Hippocampal formation (tissue), 2 donors: ENCODE data around the gene SUMF1.
"Not testable (repeated sequence)": the region's sequence is repeated elsewhere in the genome, so short reads cannot be mapped to it uniquely, and the experiment has no call there.

ENCODE experiments used
- DNase-seq, 2 donors: peaks; one replicate each; lab custom pipeline; 2025; lab: John Stamatoyannopoulos, UW

Gene SUMF1

DNA sequence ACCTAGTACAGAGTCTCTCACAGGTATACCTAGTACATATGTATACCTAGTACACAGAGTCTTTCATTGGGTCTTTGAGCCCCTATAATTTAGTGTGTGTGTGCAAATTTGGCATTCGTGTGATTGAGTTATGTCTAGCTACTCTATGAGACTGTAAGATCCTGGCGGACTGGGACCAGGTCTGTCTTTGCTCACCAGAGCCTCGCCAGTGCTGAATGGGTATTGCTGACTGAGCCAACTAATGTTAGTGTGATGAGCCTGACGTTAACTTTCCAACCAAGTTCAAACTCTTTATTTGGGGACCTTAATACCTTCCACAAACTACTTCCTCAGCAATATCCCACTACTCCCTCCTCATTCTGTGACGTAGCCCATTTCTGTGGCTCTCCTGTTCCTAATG lies 128.3 kb downstream of the SUMF1 start:
- no peak for DNase-seq

DNA sequence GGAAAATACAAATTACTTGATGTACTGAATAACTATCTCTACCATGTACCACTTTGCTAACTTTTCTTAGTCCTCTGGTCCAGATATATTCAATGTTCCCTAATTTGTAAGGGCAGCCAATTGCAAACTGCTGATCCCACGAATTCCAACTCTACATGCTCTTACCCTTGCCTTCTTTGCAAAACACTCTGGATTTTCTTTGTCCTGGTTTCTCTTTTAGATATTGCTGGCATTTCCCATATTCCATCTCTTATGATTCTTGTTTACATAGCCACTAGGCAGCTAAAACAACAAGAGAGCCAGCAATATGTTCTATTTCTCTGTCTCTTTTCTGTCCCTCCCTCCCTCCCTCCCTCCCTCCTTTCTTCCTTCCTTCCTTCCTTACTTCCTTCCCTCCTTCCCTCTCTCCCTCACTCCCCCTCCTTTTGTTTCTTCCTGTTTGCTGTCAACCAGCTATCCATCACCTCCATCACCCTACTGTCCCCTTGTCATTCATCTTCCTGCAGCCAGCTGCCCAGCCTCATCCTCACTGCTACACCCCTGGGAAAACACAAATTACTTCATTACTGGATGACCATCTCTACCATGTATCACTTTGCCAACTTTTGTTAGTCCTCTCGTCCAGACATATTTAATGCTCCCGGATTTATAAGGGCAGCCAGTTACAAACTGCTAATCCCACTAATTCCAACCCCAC lies 130.1 kb downstream of the SUMF1 start:
- DNase-seq = no peak

DNA sequence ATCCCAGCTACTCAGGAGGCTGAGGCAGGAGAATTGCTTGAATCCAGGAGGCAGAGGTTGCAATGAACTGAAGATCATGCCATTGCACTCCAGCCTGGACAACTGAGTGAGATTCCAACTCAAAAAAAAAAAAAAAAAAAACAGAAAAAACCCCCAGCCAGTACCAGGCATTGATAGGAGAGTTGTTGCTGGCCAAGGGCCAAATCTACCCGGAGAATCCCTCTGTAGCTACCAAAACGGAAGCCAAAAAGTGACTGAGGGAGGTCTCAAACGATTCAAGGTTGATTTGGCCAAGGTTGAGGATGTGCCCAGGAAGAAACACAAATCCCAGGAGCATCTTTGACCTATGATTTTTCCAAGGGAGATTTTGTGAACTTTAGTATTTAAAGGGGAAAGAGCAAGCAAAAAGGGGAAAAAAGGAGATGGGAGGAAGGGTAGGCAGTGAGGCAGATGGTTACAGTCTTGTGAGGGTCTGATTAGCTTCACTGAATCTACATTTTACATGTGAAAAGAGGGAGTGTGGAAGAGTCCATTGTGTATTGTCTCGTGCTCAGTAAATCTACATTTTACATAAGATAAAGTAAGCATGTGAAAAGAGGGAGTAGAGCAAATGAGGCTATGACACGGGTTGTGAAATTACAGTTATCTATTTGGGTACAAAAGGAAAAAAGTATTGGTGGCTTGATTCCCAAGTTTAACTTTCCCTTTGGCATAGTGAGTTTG lies 131.1 kb downstream of the SUMF1 start:
- DNase-seq = no peak

DNA sequence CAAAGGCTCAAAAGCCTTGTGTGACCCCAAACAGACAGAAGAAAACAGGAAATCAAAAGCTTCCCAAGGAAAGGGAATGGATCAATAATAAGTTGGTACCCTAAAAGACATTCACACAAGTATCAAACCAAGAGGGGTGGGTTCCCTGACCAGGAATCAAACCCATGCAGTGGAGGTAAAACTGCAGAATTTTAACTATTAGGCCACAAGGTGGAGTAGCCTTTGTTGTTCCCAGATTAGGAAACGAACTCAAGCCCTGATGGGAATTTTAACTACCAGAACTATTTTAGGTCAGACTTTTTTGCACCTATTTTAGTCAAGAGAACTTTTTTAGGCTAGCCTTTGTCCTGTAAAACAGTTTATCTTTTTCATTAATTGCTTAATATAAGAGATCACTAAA lies 132.5 kb downstream of the SUMF1 start:
- no peak for DNase-seq

DNA sequence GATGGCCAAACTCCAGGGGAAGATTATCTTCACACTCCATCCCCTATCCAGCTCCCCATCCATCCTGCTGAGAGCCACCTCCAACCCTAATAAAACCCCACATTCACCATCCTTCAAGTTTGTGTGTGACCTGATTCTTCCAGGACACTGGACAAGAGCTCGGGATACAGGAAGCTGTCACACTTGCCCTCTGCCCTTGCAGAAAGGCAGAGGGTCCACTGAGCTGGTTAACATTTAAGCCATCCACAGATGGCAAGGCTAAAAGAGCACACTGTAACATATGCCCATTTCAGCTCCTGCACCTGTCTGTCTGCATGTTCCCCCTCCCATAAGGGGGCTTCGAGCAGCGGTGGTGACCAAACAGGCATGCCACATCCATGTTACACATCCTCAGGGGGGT lies 134.1 kb downstream of the SUMF1 start:
- no peak for DNase-seq

DNA sequence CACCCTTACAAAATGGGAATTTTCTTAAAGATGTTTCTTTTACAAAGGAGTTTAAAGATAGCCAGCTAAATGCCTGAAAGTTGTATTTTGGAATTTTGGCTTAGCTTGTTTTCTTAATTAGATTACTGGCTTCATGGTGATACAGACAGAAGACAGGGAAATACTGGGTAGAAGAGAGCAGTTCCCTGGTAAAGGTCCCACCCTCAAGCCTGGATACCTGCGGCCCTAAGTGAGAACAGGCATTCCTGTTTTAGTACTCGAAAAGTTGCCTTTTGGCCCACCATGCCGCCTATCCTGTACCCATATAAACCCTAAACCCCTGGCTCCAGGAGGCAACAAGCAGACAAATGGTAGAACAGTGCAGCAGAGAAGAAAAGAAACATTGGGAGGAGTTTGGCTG lies 134.5 kb downstream of the SUMF1 start:
- DNase-seq = no peak

DNA sequence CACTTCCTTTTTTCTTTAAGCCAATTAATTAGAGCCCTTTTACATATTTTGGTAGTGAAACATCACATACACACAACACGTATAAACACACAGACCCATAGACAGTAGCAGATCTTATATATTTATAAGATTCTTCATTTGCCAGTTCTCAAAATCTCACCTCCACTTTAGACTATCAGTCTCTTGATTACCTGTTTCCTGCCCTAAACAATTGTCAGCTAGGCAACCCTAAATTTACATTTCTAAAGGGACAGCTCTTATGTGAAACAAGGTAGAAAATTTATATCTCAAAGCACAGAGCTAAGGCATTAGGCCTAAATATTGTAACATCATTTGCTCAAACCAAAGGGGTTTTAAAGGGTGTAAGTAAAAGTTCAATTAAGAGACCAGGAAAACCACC lies 135.0 kb downstream of the SUMF1 start:
- DNase-seq = no peak

DNA sequence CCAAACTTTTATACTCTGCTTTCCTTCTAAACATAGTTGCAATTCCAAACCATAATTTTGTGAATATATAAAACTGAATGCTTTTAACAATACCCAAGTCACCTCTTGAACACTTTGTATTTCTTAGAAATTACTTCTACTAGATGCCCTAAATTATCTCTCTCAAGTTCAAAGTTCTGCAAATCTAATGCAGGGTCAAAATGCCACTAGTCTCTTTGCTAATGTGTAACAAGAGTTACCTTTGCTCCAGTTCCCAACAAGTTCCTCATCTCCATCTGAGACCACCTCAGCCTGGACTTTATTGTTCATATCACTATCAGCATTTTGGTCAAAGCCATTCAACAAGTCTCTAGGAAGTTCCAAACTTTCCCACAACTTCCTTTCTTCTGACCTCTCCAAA lies 137.3 kb downstream of the SUMF1 start:
- DNase-seq = not testable (repeated sequence)

DNA sequence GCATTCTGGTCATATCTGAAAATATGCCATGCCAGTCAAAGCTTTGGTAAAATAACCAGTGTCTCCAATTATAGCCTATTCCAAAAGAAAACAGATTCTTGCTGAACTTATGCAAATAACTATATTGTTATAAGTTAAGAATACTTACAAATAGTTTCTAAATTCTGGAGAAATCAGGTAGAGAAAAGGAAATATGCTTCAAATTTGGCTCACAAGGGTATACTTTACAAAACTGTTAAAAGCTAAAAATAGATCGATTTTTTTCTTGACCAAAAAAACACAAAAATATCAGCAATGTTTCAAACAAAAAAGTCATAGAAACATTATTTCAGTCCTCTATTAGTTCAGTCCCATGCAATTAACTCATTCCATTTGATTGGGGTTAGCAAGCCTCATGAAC lies 140.2 kb downstream of the SUMF1 start:
- no peak for DNase-seq

DNA sequence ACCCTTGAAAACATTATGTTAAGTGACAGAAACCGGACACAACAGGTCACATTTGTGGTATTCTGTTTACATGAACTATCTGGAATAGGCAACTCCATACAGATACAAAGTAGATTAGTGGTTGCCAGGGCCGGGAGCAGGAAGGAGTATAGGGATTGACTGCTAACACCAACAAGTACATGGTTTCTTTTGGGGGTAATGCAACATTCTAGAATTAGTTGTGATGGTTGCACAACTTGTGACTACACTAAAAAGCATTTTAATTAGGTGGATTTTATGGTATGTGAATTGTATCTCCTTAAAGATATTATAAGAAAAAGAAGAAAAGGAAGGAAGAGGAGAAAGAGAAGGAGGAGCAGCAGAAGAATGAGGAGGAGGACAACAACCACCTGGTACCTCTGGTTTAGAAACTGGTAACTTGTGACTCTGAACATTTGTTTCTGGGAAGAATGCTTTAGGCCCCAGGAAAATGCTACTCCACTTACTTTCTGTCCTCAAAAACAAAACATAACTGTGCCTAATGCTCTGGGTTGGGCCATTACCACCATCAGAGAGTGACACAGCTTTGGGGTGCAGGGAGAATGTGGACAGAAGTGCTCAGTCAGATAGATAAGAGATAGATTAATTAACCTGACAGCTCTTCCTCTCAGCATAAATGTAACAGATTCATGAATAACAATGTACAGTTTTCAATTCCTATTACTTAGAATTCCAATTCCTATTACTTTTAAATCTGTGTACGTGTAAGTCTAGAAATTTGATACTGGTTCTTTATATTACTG lies 143.6 kb downstream of the SUMF1 start:
- DNase-seq = no peak

DNA sequence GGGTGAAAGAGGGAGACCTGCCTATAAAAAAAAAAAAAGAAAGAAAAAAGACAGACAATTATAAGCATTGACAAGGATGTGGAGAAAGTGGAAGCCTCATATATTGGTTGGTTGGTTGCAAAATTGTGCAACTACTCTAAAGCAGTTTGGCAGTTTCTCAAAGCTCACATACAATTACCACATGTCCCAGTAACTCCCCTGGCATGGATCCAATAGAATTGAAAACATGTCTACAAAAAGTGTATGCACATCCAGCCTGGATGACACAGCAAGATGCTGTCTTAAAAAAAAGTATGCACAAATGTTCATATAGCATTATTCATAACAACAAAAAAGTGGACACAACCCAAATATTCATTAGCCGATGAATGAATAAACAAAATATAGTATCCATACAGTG lies 144.4 kb downstream of the SUMF1 start:
- DNase-seq = no peak

DNA sequence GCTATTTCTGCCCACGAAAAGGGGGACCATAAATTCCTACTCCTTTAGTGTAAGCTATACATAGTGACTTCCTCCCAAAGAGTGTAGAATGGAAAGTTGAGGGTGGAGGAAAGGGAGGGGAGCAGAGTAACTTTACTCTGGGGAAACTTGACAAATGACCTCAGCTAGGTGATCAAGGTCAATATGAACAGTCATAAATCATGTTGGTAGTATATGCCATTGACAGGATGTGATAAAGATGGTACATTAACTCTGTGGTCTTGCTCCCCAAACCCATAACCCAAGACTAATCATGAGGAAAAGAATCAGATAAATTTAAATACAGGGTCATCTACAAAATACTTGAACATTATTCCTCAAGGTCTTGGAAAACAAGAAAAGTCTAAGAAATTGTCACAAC lies 145.3 kb downstream of the SUMF1 start:
- DNase-seq = no peak

DNA sequence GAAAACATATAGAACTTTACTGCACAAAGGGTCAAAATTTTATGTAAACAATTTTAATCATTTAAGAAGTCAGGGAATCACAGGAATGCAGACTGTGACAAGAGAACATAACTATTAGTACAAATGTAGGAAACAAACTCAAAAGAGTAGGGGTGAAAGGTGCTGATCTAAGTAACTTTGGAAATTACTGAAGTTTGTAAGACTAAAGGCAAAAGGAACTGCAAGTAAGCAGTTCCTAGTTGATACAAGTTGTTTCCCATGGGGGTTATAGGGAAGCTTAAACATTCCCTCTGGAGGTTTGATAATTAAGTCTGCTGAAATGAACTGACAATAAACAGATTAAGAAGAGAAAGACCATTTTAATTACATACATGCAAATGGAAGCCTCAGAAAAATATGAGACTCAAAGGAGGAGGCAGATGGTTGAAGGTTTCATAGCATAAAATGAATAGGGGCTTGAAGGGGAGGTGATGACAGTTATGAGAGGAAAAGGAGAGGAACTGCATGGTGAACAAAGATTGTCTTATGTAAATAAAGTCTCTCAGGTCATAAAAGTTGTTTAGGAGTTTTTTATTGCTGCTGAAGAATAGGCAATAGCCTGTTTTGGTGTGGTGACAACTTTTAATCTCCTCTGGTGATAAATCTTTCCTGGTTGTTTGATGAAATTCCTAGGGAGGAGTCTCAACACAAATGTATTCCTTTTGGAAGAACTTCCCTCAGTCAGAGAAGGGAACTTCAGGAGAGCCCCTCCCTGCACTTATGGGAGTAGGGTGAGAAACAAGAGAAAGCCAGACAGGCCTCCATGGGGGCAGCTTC lies 146.8 kb downstream of the SUMF1 start:
- DNase-seq = no peak

DNA sequence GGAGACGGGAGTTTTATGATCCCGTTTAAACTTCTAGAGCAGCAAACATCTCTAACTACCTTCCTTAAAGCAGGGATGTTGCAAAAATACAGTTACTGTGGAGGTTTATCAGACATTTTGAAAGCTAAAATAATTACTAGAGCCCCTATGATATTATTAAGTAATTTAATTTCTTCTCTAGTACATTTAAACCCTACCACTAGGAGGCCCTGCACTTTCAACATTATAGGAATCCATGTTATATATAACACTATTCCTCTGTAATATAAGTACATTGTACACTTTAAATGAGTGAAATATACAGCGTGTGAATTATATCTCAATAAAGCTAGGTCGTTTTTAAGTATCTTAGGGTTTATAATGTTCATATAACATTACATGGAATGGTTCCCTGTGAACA lies 152.4 kb downstream of the SUMF1 start:
- DNase-seq = no peak

DNA sequence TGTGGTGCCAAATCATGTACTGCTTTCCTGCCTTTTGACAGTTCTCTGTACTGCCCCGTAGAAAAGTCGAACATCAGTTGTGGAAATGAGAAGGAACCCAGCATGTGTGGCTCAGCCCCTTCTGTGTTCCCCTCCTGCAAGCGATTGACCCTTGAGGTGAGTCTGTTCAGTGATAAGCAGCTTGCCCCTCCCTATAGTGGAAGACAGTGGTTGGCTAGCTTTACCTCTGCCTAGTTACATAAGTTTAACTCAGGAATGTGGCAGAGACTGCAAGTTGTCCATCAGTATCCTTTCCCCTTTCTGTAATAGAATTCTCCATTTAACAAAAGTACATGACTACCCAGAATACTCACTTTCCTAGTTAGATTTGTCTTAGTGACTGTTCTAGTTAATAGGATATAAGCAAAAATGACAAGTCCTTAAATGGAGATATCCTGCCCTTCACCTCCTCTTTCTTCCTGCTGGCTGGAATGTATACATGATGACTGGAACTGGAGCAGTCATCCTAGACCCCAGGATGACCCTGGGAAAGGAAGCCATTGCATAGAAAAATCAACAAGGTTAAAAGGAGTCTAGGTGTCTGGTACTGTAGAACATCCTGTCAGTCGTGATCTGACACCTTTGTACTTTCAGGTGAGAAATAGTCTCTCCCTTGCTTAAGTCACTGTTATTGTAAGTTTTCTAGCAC lies 153.3 kb downstream of the SUMF1 start:
- no peak for DNase-seq

DNA sequence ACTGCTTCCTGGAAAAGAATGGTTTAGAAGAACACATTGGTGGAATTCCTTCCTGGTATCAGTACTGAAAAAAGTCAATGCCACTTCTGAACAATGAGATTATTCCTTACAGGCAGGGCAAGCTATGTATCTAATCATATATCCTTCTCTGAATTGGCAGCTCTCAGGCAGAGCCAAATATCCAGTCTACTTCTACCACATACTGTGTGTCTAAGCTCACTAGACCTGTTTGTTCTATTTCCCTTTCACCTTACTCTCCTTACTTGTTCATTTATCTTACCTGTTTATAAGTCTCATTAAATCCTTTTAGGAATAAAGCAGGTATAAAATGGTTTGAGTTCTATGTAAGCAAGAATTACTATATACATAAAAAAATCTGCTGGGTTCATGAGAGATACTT lies 155.6 kb downstream of the SUMF1 start:
- DNase-seq = no peak
